Measurements from ENCODE around the gene PNLIPRP2.

PNLIPRP2 gene

DNA sequence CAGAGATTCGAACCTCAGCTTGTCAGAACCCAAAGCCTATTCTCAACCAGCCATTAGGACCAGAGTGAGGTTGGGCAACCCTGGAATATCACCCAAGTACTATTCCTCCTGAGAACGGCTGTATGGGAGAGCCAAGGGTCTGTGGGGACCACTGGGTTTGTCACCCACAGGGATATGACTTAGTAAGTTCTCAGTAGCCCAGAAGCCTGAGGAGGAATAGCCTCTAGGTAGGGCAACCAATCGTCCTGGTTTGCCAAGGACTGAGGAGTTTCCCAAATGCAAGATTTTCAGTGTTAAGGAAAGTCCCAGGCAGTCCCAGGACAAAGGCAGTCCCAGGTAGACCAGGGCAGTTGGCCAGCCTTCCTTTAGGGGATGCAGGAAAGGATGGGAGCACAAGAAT lies 46.7 kb downstream of the PNLIPRP2 start:
- Mint-ChIP-seq H3K4me1 (no peaks in the 10 kb centered on the region), H3K9me3 (no peaks in the 10 kb centered on the region), H3K27me3 (peaks cover 7% of the 10 kb centered on the region), H3K36me3 (ENCODE audit: insufficient read depth) (no peaks in the 10 kb centered on the region), H3K4me3 (no peak overlapping the region), H3K27ac (ENCODE audit: low read depth) (no peak overlapping the region)
- DNase-seq (ENCODE audit: low spot score in 2 of 2) (no peak), ATAC-seq (replicated peaks; ENCODE audit: extremely low read depth, poor library complexity, severe bottlenecking) (no peak)

DNA sequence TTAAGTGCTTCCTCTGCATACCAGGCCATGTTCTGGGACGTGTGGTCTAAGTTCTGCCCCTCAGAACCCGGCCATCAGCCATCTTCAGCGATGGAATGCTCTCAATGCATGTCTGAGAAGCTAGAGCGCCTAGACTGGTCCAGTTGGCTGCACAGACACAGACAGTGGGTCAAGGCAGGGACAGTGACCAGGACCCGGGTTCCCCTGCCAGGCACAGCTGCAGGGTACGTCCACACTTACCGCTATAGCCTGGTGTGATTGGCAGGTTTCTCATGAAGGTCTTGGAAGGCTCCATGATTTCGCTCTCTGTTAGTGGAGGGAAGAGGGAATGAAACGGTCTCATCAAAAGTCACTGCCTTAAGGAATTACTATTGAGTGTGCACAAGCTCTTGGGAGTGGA lies 47.3 kb downstream of the PNLIPRP2 start:
- H3K27ac Mint-ChIP-seq (ENCODE audit: low read depth), result no peak overlapping the region
- no peak for ATAC-seq (replicated peaks; ENCODE audit: extremely low read depth, poor library complexity, severe bottlenecking)

DNA sequence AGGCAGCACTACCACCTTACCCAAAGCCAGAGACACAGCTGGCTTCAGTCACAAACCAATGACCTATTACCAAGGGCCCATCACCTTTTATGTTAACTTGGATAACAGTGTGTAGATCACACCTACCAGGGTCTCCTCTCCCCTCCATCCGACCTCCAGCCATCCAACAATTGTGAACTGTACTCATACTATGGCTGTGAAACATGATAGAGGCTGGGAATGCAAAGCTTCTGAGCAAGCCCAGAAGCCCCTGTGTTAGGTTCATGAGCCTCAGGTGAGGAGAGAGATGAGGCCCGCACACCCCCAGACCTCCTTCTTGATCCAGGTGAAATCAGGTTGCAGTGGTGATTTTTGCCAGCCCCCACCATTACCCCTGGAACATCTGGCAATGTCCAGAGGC lies 47.7 kb downstream of the PNLIPRP2 start:
- Mint-ChIP-seq H3K36me3 (ENCODE audit: insufficient read depth) (no peaks in the 10 kb centered on the region), H3K27ac (ENCODE audit: low read depth) (no peak overlapping the region), H3K27me3 (peaks cover 7% of the 10 kb centered on the region), H3K4me3 (no peak overlapping the region), H3K9me3 (no peaks in the 10 kb centered on the region), H3K4me1 (no peaks in the 10 kb centered on the region)
- DNase-seq (ENCODE audit: low spot score in 2 of 2) (no peak), ATAC-seq (replicated peaks; ENCODE audit: extremely low read depth, poor library complexity, severe bottlenecking) (no peak)

More for the DNA sequence above, 47.3 kb downstream of the PNLIPRP2 start:
- Mint-ChIP-seq H3K36me3 (ENCODE audit: insufficient read depth) (no peaks in the 10 kb centered on the region), H3K9me3 (no peaks in the 10 kb centered on the region), H3K4me3 (no peak overlapping the region), H3K4me1 (no peaks in the 10 kb centered on the region), H3K27me3 (peaks cover 7% of the 10 kb centered on the region)
- no peak for DNase-seq (ENCODE audit: low spot score in 2 of 2)

DNA sequence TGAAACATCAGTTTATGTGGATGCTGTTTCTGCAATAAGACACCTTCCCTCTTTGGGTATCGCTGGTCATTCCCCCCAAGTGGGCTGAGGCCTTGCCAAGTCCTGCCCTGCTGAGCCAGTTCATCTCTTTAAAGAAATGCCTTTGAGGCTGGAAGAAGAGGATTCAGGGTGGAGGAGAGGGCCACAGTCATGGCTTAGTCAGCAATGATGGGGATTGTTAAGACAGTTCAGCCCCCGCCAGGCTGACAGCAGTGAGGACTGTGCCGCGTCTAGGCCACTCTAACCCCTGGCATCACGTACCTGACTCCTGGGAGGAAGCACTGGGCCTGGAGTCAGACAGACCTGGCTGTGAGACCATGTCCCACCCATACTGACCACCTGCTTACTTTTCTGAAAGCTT lies 48.3 kb downstream of the PNLIPRP2 start:
- Mint-ChIP-seq H3K4me3 (no peak overlapping the region), H3K9me3 (no peaks in the 10 kb centered on the region), H3K4me1 (no peaks in the 10 kb centered on the region), H3K36me3 (ENCODE audit: insufficient read depth) (no peaks in the 10 kb centered on the region), H3K27me3 (peaks cover 7% of the 10 kb centered on the region), H3K27ac (ENCODE audit: low read depth) (no peak overlapping the region)
- DNase-seq (ENCODE audit: low spot score in 2 of 2) (no peak), ATAC-seq (replicated peaks; ENCODE audit: extremely low read depth, poor library complexity, severe bottlenecking) (no peak)

DNA sequence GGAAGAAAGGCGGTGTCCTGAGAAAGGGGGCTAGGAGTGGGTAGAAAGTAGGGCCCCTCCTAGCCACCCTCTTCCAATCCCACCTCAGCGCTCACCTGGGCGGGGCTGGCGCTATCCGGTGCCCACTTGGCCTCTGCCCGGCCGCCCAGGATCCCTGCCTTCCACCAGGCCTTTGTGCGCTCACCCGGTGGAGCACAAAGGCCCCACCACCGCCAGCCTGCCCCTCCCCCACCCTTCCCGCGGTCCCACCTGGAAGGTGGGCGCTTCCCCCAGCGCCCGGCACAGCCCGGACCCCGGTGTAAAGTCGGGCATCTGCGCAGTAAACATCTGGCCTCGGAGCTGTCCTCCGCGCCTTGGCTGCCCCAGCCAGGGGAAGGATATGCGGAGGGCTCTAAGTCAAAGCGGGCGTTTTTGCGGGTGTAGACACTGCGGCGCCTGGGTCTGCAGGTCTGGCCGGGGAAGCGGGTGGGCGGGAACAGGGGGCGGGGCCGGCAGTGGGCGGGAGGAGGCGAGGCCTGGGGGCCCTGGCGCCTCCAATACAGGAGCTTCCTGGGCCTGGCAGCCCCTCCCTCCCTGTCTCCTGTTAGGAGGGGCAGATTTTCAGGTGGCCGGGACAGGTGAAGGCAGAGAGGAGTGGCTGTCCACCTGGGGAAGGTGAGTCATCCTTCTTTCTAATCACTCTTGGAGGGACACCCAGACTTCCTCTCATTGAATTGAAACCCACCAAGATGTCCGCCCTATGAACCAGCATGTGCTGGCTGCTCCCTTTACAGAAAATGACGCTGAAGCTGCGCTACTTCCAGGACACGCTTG lies 49.3 kb downstream of the PNLIPRP2 start:
- no peak for ATAC-seq (replicated peaks; ENCODE audit: extremely low read depth, poor library complexity, severe bottlenecking)
- H3K4me1 Mint-ChIP-seq, result no peaks in the 10 kb centered on the region
- H3K36me3 Mint-ChIP-seq (ENCODE audit: insufficient read depth), result no peaks in the 10 kb centered on the region
- no peak overlapping the region for H3K4me3 Mint-ChIP-seq
- no peaks in the 10 kb centered on the region for H3K9me3 Mint-ChIP-seq
- H3K27ac Mint-ChIP-seq (ENCODE audit: low read depth), result no peak overlapping the region
- H3K27me3 Mint-ChIP-seq, result peaks cover 7% of the 10 kb centered on the region
- DNase-seq (ENCODE audit: low spot score in 2 of 2), result no peak

DNA sequence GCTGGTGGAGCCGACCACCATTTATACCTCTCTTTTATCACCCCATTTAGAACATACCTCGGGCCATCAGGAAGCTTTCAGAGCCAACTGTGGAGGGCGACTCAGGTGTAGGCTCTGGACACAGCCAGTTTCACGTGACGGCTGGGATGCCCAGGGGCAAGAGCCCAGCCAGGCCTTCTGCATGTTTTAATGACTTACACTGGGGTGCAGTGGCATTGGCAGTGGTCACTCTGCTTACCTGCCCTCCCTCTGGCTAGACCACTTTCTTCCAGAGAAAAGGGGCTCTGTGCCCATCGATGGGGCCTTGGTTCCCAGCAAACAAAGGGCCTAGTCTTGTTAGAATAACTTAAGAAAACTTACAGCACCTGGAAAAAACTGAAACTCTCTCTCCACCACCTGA lies 50.0 kb downstream of the PNLIPRP2 start:
- no peaks in the 10 kb centered on the region for H3K9me3 Mint-ChIP-seq
- H3K4me1 Mint-ChIP-seq, result no peaks in the 10 kb centered on the region
- H3K27me3 Mint-ChIP-seq, result peaks cover 7% of the 10 kb centered on the region
- H3K27ac Mint-ChIP-seq (ENCODE audit: low read depth), result no peak overlapping the region
- H3K4me3 Mint-ChIP-seq, result no peak overlapping the region
- H3K36me3 Mint-ChIP-seq (ENCODE audit: insufficient read depth), result no peaks in the 10 kb centered on the region
- ATAC-seq (replicated peaks; ENCODE audit: extremely low read depth, poor library complexity, severe bottlenecking), result no peak
- DNase-seq (ENCODE audit: low spot score in 2 of 2), result no peak

DNA sequence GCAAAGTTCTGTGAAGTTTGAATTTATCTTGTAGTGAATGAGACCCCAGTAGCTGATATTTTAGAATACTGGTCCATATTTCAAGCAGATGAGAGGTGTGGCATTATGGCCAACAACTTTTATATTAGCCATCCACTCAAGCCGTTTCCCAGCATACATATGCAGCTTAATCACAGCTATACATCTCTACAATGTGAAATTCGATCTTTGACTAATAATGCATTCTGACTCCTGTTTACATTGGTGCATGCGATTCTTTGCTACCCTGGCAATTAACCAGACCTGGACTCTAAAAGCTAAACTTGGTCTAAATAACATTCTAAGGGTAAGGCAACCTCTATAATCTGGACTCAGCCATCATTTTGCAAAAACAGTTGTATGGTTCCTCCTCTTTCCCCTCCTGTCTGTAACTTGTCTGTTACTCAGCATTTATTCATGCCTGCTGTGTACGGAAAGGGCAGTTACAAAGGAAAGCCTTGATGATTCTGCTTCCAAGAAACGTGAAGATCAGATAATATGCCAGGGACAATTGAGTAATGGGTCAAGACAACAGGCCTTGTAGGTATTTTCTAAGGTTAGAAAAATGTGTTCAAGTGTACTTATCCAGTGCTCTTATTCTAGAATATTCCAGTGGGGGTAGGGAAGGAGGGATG lies 50.6 kb downstream of the PNLIPRP2 start:
- Mint-ChIP-seq H3K9me3 (no peaks in the 10 kb centered on the region), H3K4me3 (no peak overlapping the region), H3K27me3 (peaks cover 7% of the 10 kb centered on the region), H3K4me1 (no peaks in the 10 kb centered on the region), H3K27ac (ENCODE audit: low read depth) (no peak overlapping the region), H3K36me3 (ENCODE audit: insufficient read depth) (no peaks in the 10 kb centered on the region)
- no peak for ATAC-seq (replicated peaks; ENCODE audit: extremely low read depth, poor library complexity, severe bottlenecking)
- no peak for DNase-seq (ENCODE audit: low spot score in 2 of 2)

DNA sequence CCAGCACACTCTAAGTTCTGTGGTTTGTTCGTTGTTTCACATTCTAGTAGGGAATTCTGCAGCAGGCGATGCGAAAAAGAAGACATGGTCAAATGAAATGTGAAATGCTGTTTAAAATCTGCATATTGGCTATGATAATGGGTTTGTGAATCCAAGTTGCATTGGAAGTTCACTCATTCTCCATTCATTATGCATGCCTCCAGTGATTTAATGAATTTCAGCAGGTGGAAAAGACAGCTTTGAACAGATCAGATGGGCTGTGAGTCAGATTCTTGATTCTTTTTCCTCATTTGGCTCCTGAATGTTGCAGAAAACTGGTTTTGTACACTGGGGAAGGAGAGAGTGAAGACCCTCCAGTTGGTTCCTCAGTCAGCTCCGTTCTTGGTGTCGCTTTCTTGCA lies 52.1 kb downstream of the PNLIPRP2 start:
- DNase-seq (ENCODE audit: low spot score in 2 of 2) (no peak), ATAC-seq (replicated peaks; ENCODE audit: extremely low read depth, poor library complexity, severe bottlenecking) (no peak)
- H3K9me3 Mint-ChIP-seq, result no peaks in the 10 kb centered on the region
- H3K4me1 Mint-ChIP-seq, result no peaks in the 10 kb centered on the region
- H3K27me3 Mint-ChIP-seq, result peaks cover 7% of the 10 kb centered on the region
- H3K27ac Mint-ChIP-seq (ENCODE audit: low read depth), result no peak overlapping the region
- no peak overlapping the region for H3K4me3 Mint-ChIP-seq
- no peaks in the 10 kb centered on the region for H3K36me3 Mint-ChIP-seq (ENCODE audit: insufficient read depth)

DNA sequence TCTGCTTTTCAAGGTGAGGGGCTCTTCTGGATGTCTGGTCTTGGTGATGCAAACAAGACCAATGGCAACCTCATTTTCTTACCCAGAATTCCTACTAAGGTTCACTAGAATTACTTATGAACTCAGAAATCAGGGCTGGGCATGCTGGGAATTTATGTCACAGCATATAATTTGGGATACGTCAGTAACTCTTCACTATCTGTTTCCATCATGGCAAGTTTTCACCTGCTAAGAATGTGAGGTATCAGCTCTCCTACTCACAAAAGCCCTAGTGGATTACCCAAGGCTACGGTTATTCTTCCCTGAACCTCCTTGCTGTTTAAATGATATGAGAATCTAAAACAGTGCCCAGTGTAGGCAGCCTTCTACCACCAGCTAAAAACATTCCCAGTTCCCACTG lies 53.1 kb downstream of the PNLIPRP2 start:
- Mint-ChIP-seq H3K27ac (ENCODE audit: low read depth) (no peak overlapping the region), H3K36me3 (ENCODE audit: insufficient read depth) (no peaks in the 10 kb centered on the region), H3K27me3 (peaks cover 7% of the 10 kb centered on the region)

DNA sequence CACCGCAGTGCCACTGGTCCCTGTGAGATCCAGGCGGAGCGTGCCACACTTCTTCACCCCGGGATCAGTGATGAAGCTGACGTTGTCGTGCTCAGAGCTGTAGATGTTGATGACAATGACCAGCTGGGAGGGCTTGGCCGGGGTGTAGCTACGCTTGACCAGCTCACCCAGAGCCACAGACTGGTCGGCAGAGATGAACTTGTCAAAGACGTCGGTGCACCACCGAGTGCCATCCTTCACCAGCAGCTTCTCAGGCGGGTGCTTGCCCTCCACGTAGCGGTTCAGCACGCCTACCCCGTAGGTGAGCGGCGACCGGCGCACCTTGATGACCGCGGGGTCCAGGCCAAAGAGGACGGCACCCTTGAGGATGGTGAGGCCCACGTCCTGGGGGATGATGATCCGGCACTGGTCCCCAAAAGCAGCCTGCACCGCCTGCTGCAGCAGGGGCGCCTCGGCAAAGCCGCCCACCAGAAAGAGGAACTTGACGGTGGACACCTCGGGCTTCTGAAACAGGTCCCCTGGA lies 54.2 kb downstream of the PNLIPRP2 start:
- Mint-ChIP-seq H3K4me3 (no peak overlapping the region), H3K27ac (ENCODE audit: low read depth) (no peak overlapping the region), H3K9me3 (no peaks in the 10 kb centered on the region), H3K36me3 (ENCODE audit: insufficient read depth) (no peaks in the 10 kb centered on the region), H3K27me3 (peaks cover 7% of the 10 kb centered on the region), H3K4me1 (no peaks in the 10 kb centered on the region)
- ATAC-seq (replicated peaks; ENCODE audit: extremely low read depth, poor library complexity, severe bottlenecking) (no peak), DNase-seq (ENCODE audit: low spot score in 2 of 2) (no peak)

More for the DNA sequence above, 53.1 kb downstream of the PNLIPRP2 start:
- no peaks in the 10 kb centered on the region for H3K4me1 Mint-ChIP-seq
- DNase-seq (ENCODE audit: low spot score in 2 of 2) (no peak), ATAC-seq (replicated peaks; ENCODE audit: extremely low read depth, poor library complexity, severe bottlenecking) (no peak)
- H3K9me3 Mint-ChIP-seq, result no peaks in the 10 kb centered on the region
- H3K4me3 Mint-ChIP-seq, result no peak overlapping the region

DNA sequence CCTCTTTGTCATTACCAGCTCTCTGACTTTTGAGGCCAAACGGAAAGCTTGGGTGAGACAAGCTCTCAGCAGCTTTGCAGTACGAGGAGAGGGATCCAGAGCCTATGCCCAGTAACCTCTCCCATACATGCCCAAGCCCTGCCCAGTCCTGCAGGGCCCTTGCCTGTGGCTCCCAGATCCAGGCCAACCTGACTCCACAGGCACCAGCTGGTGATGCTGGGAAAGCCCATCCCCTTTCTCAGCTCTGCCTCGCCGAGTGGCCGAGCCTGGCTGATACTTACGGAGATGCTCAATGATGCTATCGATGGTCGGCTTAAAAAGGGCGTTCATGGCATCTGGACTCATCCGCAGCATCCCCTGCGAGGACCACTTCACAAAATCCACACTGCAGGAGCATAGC lies 55.4 kb downstream of the PNLIPRP2 start:
- no peaks in the 10 kb centered on the region for H3K36me3 Mint-ChIP-seq (ENCODE audit: insufficient read depth)
- no peak for ATAC-seq (replicated peaks; ENCODE audit: extremely low read depth, poor library complexity, severe bottlenecking)
- H3K4me1 Mint-ChIP-seq, result no peaks in the 10 kb centered on the region

DNA sequence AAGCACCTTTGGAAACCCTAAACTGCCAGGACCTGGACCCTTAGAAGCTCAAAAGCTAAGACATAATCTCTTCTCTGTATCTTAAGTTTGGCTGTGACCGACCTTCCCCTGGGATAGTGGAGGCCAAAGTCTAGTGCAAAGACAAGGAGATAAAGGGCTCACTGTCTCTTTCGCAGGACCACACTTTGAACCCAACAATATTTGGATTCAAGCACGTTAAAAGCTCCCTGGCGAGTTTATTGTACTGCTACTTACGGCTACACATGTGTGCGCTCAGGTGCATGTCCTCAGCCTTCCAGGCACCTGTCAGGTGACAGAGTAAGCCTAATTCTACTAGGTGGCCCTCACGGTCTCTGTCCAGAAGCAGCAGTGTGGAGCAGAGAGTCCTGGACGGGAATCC lies 55.9 kb downstream of the PNLIPRP2 start:
- H3K36me3 Mint-ChIP-seq (ENCODE audit: insufficient read depth), result no peaks in the 10 kb centered on the region
- no peak for DNase-seq (ENCODE audit: low spot score in 2 of 2)
- H3K27me3 Mint-ChIP-seq, result no peaks in the 10 kb centered on the region
- no peaks in the 10 kb centered on the region for H3K4me1 Mint-ChIP-seq
- no peaks in the 10 kb centered on the region for H3K9me3 Mint-ChIP-seq
- ATAC-seq (replicated peaks; ENCODE audit: extremely low read depth, poor library complexity, severe bottlenecking), result no peak
- H3K27ac Mint-ChIP-seq (ENCODE audit: low read depth), result no peak overlapping the region
- no peak overlapping the region for H3K4me3 Mint-ChIP-seq

More for the DNA sequence above, 55.4 kb downstream of the PNLIPRP2 start:
- H3K4me3 Mint-ChIP-seq, result no peak overlapping the region
- H3K27ac Mint-ChIP-seq (ENCODE audit: low read depth), result no peak overlapping the region
- H3K9me3 Mint-ChIP-seq, result no peaks in the 10 kb centered on the region
- no peaks in the 10 kb centered on the region for H3K27me3 Mint-ChIP-seq
- no peak for DNase-seq (ENCODE audit: low spot score in 2 of 2)

DNA sequence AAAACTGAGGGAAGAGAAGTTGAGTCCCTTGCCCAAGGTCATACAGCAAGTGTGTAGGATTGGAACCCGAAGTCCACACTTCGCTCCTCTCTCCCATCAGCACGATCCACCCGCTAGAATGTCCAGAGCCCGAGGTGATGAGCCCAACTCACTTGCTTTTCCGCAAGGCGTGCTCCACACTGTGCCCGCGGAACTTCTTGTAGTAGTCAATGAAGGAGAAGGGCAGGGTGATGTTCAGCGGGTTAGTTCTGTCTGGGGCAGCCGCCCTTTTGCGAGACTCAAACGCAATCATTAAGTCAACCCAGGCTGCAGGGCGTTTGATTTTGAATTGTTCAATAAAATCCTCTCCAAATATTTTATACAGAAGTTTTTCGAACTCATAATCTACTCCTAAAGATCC lies 58.6 kb downstream of the PNLIPRP2 start:
- H3K4me1 Mint-ChIP-seq, result no peaks in the 10 kb centered on the region
- peaks cover 6% of the 10 kb centered on the region for H3K27me3 Mint-ChIP-seq
- no peak for DNase-seq (ENCODE audit: low spot score in 2 of 2)
- H3K9me3 Mint-ChIP-seq, result no peaks in the 10 kb centered on the region
- H3K36me3 Mint-ChIP-seq (ENCODE audit: insufficient read depth), result peaks cover 2% of the 10 kb centered on the region
- H3K27ac Mint-ChIP-seq (ENCODE audit: low read depth), result no peak overlapping the region
- ATAC-seq (replicated peaks; ENCODE audit: extremely low read depth, poor library complexity, severe bottlenecking), result no peak
- H3K4me3 Mint-ChIP-seq, result no peak overlapping the region

All from central memory CD8-positive, alpha-beta T cell (primary cell).